Caki2 (cell line): Measurements from ENCODE around the gene TRMT2B. TPM values are rescaled to one million over a fixed set of nuclear protein-coding genes. Genes with fewer than 3 reads are reported as not detected.
"Not testable (repeated sequence)": the region's sequence is repeated elsewhere in the genome, so short reads cannot be mapped to it uniquely, and the experiment has no call there.

Experiments
- DNase-seq: peaks from one replicate; pipeline ENCODE4 v3.0.0-alpha.2; 2015; ENCODE audit warnings: low read depth
- in situ Hi-C: cut with HindIII; loops from 2 replicates; pipeline ENCODE4 v1.10.0; 2016; ENCODE audit warnings: low sequenced_read_pairs, low pct_unique_long_range_greater_than_20kb, mixed read lengths
- total RNA-seq: library from RNA; depleted of rRNA; stranded (reverse); fragments of >200 nt; shearing (Covaris generic); gene quantifications from 2 replicates; pipeline ENCODE4 v1.2.3, GENCODE V29; 2014; ENCODE audit warnings: low replicate concordance; rRNA removed

Gene TRMT2B, protein sequence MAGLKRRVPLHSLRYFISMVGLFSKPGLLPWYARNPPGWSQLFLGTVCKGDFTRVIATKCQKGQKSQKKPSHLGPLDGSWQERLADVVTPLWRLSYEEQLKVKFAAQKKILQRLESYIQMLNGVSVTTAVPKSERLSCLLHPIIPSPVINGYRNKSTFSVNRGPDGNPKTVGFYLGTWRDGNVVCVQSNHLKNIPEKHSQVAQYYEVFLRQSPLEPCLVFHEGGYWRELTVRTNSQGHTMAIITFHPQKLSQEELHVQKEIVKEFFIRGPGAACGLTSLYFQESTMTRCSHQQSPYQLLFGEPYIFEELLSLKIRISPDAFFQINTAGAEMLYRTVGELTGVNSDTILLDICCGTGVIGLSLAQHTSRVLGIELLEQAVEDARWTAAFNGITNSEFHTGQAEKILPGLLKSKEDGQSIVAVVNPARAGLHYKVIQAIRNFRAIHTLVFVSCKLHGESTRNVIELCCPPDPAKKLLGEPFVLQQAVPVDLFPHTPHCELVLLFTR
- total RNA-seq, result 15.2 and 19.2 TPM in 2 replicates

DNA sequence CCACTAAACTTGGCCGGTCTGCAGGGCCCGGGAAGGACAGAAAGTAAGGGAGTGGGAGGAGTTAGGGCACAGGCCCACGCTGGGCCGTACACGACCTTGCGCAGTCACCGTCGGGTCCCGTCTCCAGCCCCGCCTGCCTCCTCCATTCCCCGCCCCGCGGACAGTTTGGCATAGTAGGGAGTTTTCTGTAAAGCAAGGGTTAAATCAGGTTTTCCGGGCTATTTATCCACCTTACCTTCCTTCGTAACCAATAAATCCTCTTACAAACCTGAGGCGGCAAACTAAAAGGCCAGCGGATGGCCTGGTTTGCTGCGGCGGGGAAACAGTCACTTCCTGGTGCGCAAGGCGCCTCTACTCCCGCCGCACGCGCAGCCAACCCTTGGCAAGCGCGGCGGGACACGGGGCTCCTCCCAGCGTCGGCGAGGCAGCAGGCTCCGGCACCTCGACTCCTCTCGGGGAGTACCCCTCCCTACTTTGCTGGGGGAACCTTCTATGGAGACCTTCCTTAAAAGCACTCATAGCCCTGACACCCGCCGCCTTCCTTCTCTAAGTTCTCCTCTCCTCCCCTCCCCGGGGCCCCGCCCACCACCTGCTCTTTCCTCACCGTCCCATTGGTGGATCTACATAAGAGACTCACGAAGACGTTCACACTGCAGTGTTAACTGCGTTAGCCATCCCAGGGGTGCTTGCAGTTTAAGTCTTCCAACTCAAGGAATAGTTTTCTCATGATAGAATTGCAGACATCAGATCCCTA lies at the start of gene TRMT2B:
TRMT2B (minus strand) TSS at position 563 of the 754 bp plus-strand sequence. CDS start 9,822 bp downstream, outside the sequence.
- in situ Hi-C loops, result no loop called here
- DNase-seq, result peak; percentile 82

DNA sequence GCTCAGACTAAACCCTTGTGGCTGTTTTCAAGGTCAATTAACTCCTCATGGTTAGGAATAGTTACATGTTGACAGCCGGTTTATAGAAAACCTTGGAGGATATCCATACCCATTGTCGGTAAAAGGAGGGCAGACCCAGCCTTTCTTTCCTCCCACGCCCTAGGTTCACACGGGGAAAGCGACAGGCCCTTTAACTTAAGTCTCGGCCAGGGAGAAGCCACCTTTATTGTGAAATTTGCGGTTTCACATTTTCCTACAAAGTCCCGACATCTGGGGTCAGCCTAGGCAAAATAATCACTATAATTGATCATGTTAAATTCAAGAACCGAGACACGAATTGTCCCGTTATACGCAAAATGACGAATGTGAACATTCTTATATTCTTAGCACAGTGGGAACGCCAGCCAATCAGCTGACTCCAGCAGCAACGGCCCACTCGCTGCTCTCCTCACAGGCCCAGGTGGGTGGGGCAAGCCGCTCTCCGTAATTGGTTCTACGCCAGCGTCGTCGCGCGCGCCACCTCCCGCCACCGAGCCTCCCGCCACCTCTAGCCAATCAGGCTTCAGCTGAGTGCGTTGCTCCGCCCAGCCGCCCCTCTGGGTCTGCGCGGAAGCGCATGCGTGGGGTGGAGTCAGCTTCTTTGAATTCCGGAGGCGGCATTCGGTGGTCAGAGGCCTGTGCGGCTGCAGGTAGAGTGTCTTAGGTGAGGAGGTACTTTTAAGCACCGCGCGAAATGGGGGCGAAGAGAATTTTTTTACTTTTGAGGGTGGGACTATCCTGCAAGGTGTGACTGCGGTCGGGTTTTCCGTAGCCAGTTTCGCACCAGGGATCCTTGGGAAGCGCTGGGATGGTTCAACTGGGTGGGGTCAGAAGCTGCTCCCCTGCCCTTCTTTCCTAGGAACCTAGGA lies 45.9 kb upstream of the TRMT2B start, which contains the start of gene CENPI:
CENPI (plus strand) TSS at position 659 of the 908 bp plus-strand sequence. CDS start 2,867 bp downstream, outside the sequence.
- DNase-seq, result peak; percentile 93
- in situ Hi-C loops, result no loop called here

DNA sequence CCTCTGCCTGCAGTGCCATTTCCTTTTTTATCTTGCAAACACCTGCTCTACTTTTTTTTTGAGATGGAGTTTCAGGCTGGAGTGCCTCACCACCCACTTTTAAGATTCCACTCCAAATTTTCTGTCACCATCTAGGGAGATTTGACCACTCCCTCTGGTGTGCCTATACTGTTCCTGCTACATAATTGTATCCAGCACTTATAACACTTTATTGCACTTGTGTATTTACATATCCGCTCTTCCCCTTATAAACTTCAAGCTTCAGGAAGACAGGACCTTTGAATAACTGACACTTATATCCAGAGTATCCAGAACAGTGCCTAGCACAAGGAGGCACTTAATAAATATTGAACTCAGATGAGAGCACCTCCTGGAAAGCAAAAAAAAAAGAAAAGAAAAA lies 39.9 kb upstream of the TRMT2B start:
- in situ Hi-C loops, result no loop called here
- DNase-seq, result no peak

DNA sequence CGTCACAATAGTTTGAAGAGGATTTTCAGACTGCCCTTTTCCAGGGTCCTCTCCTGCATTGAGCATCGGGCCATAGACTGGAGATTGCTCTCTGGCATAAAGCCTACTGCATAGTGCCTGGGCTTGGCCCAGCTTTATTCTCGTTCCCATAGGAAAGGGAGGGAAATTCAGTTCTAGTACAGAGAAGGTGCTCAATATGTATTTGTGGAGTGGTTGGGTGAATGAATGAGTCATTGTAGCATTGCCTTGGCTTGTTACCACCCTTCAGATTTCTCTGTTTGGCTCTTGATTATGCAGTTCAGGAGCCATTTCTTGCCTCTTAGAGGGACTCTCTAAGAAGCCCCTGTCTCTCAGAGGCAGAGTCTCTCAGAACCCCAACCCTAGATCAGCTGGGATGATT lies 29.3 kb upstream of the TRMT2B start:
- no peak for DNase-seq
- in situ Hi-C loops, result no loop called here

DNA sequence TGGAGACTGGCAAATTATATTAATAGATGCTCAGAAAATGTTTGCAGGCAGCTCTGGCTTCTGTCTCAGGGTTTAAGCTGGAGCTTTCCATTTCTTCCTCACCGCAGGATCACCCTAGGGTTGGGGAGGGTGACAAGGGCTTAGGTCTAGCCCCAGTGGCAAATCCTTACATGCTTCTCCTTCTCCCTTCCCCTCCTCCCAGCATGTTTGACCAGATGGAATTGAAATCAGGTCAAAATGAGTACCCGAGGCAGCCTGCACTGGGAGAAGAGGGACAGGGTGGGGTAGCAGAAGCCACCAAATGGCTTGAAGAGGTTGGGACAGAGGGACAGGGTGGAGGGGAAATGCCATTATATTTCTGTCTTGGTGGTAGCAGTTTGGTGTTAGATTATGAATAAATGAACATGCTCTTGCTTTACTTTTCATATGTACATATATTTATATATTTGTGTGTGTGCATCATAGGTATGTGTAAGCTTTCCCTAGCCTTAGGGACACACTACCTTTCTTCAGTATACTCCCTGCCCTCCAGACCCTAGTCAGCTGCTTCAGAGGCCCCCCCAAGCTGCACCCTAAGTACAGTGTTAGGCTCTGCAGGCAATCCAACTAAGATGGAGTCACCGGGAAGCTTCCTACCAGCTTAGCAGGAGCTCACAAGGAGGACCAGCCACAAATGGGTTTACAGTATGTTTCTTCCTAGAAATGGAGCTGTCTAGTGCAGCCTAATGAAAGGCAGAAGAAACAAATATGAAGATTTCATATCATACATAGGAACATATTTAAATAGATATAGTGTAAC lies 28.6 kb upstream of the TRMT2B start:
- no peak for DNase-seq
- in situ Hi-C loops, result no loop called here

DNA sequence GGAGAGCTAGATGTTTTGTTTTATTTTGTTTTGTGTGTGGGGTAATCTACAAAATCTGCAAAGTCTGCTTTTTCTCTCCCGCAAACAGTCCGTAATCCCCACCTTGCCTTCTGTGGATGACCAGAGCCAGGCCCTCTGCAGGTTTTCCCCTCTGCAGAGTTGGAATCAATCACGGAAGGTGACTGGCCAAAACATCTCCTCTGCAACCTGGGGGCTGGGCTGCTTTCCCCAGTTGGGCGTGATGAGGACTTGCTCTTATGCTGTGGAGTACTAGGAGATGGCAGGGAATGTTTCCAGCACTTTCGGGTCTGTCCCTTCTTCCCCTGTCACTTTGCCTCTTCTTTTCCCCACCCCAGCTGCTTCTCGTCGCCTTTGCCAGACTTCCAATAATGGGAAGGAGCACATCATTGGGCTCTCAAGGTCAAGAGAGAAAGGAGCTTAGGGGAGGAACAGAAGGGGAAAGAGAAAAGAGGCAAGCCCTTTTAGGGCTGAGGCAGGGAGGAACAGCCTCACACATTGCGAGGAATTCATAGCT lies 27.9 kb upstream of the TRMT2B start:
- DNase-seq, result no peak
- in situ Hi-C loops, result no loop called here

DNA sequence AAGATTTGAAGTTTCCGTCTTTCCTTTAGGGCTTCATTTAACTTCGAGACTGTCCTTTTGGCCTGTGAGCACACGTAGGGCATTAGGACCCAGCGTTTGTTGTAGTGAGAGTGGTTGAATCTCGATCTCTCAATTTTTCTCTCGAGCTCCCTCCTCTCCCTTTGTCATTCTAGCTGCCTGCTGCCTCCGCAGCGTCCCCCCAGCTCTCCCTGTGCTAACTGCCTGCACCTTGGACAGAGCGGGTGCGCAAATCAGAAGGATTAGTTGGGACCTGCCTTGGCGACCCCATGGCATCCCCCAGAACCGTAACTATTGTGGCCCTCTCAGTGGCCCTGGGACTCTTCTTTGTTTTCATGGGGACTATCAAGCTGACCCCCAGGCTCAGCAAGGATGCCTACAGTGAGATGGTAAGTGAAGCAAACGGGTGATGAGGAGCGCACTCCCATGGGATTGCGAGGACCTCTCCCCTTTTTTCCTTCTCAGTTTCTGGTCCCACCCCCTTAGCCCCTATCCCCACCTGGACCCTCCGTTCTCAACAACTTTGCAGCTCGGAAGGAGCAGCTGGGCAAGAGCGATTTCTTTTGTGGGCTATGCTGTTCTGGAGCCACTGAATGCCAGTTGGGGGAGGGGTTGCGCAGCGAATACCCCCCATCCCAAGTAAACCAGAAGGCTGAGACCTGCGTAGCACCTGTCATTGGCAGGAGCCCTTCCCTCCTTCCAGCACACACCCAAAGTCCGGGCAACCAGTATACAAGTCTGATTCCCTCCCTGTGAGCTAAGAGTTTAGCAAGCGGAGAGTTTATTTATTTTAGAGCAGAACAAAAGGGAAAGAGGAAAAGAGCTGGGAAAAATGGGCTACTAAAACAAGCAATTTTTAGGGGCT lies 27.0 kb upstream of the TRMT2B start, which contains the start of gene TMEM35A:
TMEM35A (plus strand) TSS at position 164 of the 883 bp plus-strand sequence; CDS start at position 288, 124 bp downstream.
- in situ Hi-C loops, result no loop called here
- no peak for DNase-seq

DNA sequence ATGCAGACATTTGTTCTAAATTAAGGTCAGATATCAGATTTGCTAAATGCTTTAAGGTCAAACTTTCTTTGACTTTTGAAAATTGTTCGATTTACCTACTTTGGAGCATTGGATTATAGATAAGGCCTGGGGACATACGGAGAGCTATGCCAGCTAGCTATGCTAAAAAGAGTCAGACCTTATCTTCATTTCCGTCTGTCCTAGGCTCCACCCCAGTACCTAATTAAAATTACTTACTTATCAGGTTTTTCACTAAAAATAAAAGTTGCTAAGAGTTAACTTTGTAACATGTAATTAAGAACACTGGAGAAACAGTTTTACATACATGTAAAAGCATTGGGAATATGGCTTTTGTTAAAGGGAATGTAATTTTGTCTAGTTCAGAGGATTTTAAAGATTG lies 19.7 kb upstream of the TRMT2B start:
- DNase-seq, result no peak
- in situ Hi-C loops, result no loop called here

DNA sequence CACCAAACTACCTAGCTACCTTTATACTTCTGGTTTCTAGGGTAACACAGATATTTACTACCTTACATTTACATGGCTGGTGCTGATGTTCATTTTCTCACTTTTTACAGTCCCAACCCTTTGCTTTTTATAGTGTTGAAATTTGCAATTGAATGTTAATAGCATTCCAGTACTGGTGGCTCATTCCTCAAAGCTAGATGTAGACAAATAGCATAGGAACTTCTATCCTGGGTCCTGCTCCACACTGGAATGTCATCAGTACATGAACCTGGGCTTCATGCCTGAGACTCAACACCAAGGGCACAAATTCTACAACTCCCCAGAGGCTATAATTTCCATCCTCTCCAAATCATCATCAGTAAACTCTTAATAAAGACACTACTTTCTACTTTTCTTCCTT lies 10.3 kb upstream of the TRMT2B start:
- no peak for DNase-seq
- in situ Hi-C loops, result no loop called here

DNA sequence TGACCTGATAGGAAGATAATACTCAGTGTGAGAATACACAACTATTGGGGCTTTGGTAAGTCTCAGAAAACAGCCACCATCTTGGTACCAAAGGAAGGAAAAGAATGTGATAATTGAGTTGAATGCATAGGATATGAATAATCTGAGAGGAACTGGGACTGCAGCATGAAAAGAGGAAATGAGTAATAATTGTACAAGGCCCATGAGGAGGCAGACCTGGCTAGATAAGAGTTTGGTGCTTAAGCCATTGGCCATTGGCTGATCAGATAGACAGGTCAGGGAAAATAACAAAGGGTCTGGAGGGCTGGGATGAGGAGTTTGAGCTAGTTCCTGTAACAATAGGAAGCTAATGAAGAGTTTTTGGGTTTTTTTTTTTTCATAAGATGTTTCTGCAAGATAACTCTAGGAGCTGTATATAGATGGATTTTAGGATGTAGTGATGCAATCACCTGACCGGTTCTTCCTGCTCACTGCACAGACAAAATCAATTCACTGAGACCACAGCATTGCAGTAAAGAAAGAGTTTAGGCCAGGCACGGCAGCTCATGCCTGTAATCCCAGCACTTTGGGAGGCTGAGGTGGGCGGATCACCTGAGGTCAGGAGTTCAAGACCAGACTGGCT lies 5.3 kb upstream of the TRMT2B start:
- in situ Hi-C loops, result no loop called here
- no peak for DNase-seq

DNA sequence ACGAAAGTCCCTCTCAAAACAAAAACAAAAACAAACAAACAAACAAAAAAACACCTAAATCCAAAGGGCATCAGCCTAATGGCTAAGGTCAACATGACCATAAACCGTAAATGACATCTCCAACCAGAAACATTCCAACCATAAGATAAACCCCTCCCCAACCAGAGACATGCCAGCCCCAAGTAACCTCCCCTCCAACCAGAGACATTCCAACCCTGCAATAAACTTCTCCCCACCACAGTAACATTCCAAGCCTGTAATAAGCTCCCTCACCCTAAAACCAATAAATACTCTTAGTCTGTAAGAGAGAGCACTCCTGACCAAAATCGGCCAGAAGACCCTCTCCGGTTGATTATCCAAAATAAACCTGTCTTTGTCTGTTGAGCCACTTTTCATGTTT lies 4.6 kb upstream of the TRMT2B start:
- in situ Hi-C loops, DNase-seq: not testable (repeated sequence)

DNA sequence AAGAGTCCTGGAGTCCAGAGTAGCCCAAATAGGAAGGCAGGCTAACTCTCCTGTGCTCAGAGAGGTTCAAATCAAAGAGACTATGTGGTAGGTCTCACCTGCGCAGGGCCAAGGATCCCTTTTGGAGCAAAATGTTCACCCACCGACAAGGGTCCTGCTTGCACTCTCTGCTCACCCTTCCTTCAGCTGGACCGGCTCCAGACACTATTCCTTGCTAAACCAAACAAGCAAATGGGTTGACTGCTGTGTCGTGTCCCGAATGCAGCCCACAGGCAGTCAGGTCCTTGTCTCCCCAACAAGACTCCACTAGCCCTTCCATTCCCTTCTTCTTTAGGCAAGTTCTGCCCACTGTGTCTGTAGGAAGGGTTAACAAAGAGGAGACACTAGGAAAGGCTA lies 760 bp downstream of the TRMT2B start:
- in situ Hi-C loops, result no loop called here
- no peak for DNase-seq

DNA sequence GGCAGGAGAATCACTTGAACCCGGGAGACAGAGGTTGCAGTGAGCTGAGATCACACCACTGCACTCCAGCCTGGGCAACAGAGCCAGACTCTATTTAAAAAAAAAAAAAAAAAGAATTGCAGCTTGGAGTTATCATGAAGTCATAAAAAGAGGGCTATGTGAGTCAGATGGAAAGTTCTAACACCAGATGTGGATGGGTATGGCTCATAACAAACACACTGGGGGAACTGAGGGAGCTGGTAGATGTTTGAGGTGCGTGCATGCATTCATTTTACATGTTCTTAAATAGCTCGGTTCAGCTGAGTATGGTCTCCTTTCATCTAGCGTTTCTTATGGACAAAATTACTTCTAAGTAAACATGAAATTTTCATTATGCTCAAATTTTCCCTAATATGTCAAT lies 11.7 kb downstream of the TRMT2B start:
- DNase-seq, result no peak

DNA sequence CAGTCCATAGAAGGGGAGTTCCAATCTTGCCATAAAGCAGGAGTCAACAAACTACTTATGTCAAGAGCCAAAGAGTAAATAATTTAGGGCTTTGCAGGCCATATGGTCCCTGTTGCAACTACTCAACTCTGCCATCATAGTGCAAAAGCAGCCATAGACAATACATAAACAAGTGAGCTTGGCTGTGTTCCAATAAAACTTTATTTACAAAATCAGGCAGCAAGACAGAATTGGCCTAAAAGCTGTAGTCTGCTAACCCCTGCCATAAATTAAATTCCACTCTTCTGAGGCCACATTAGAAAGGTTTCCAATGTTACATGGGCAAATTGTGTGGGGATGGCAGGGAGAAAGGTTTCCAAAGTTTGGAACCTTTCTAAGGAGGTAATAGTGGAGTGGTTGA lies 14.7 kb downstream of the TRMT2B start:
- DNase-seq, result no peak
- in situ Hi-C loops, result no loop called here

More for the DNA sequence above, 11.7 kb downstream of the TRMT2B start:
- in situ Hi-C loops, result no loop called here

DNA sequence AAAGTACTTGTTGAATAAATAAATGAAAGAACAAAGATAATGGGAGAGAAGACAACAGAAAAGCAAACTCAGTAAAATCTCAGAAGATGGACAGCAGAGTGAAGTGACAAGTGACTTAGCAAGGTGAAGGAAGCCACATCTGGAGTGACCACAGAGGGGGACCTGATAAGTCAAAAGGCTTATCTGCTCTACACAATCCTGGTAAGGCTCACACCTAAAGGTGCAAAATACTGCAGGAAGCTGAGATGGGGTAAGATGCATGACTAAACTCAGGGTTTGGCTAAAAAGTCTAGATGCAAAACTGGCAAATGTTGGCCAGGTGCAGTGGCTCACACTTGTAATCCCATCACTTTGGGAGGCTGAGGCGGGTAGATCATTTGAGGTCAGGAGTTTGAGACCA lies 22.2 kb downstream of the TRMT2B start:
- in situ Hi-C loops, result no loop called here
- no peak for DNase-seq

DNA sequence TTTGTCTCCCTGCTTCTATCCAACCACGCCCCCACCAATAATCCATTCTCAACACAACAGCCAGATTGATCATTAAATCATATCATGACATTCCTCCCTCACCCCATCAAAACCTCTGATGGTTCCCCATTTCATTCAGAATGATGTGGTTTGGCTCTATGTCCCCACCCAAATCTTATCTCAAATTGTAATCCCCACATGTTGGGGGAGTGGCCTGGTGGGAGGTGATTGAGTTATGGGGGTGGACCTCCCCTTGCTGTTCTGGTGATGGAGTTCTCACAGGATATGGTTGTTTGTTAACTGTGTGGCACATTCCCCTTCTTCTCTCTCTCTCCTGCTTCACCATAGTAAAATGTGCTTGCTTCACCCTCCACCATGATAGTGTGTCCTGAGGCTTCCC lies 23.3 kb downstream of the TRMT2B start:
- in situ Hi-C loops, result no loop called here

More for the DNA sequence above, 23.3 kb downstream of the TRMT2B start:
- DNase-seq, result no peak
